Esophagus muscularis mucosa (tissue), 4 donors: Measurements from ENCODE around the gene RRBP1. TPM values are rescaled to one million over a fixed set of nuclear protein-coding genes. Genes with fewer than 3 reads are reported as not detected.

Source experiments
- DNase-seq: peaks from one replicate; pipeline ENCODE4 v3.0.0-alpha.2; 2017; ENCODE audit errors: extremely low spot score
- H3K27ac ChIP-seq, 4 donors: fragments of 200-600 bp; sonication (generic); replicated peaks in 1 of 4; 1 replicate in 3 of 4; 2 replicates in 1 of 4; pipeline ENCODE4 v1.5.1; 2016 to 2019; ENCODE audit warnings: mild to moderate bottlenecking in 1 of 4
- H3K27me3 ChIP-seq, 4 donors: fragments of 200-600 bp; sonication (generic); one replicate each; pipeline versions ENCODE4 v1.5.1 to v1.6.0; 2016 to 2019
- H3K36me3 ChIP-seq, 4 donors: fragments of 200-600 bp; sonication (generic); one replicate each; pipeline ENCODE4 v1.5.1; 2016 to 2019
- H3K4me1 ChIP-seq, 4 donors: fragments of 200-600 bp; sonication (generic); one replicate each; pipeline ENCODE4 v1.5.1; 2016 to 2019
- H3K4me3 ChIP-seq, 4 donors: fragments of 200-600 bp; sonication (generic); 1 replicate in 2 of 4; 2 replicates in 2 of 4; pipeline ENCODE4 v1.5.1; 2016 to 2019; ENCODE audit warnings: mild to moderate bottlenecking in 4 of 4, moderate library complexity in 1 of 4
- H3K9me3 ChIP-seq, 4 donors: fragments of 200-600 bp; sonication (generic); 1 replicate in 3 of 4; 2 replicates in 1 of 4; pipeline ENCODE4 v1.5.1; 2016 to 2019
- CTCF ChIP-seq, 3 experiments: fragments of 200-600 bp in 2 of 3; fragments of 450-650 bp in 1 of 3; sonication (generic) in 2 of 3; IDR thresholded peaks; one replicate each; pipeline ENCODE4 v1.5.1; 2017 to 2019; ENCODE audit warnings: antibody characterized with exemption in 3 of 3, mild to moderate bottlenecking in 2 of 3, moderate library complexity in 1 of 3
- EP300 ChIP-seq: sonication (generic); formaldehyde crosslinking; IDR thresholded peaks from one replicate; pipeline ENCODE4 v1.6.1; 2017; ENCODE audit warnings: antibody characterized with exemption
- POLR2A ChIP-seq: fragments of 450-650 bp; IDR thresholded peaks from one replicate; pipeline ENCODE4 v1.6.1; 2017; ENCODE audit warnings: antibody characterized with exemption, moderate library complexity, mild to moderate bottlenecking, low read depth
- POLR2AphosphoS5 ChIP-seq, 2 donors: sonication (generic); formaldehyde crosslinking; IDR thresholded peaks; one replicate each; pipeline ENCODE4 v1.6.1; 2017; ENCODE audit warnings: antibody characterized with exemption in 2 of 2
- WGBS: methylation state at CpG from one replicate; pipeline ENCODE4 v1.1.5; 2018; 5-methylcytosine and 5-hydroxymethylcytosine counted together
- intact Hi-C: fragments of 100-400 bp; cut with DNase I; formaldehyde crosslinking; loops from one replicate; pipeline ENCODE4 v1.15.1; 2023
- total RNA-seq, 4 donors: library from RNA; depleted of rRNA; stranded (reverse); fragments of >200 nt; gene quantifications; one replicate each; pipeline versions ENCODE4 v1.1.0 to v1.2.1, GENCODE V29; 2016

Gene RRBP1
- total RNA-seq, 4 donors from 2014 or later = 61.5 to 86.6 (median 65.4) TPM

- no peak for TF ChIP-seq CTCF (IDR thresholded peaks at IDR 0.05)
- no peak for TF ChIP-seq POLR2A
- no peak for TF ChIP-seq EP300
- TF ChIP-seq POLR2AphosphoS5 (IDR thresholded peaks at IDR 0.05) = no peak
- no peak overlapping the region for H3K4me3 ChIP-seq
- H3K36me3 ChIP-seq = no peaks in the 10 kb centered on the region
- peaks cover 0 to 44% (median 40%) of the 10 kb centered on the region in 4 donors for H3K4me1 ChIP-seq
- no peak for DNase-seq
- H3K27me3 ChIP-seq = no peaks in the 10 kb centered on the region
- H3K27ac ChIP-seq = no peak overlapping the region
- intact Hi-C loops = no loop called here
- WGBS = 88% methylated on average over 2 of the region's 2 CpGs
- H3K9me3 ChIP-seq = no peaks in the 10 kb centered on the region
Measured at GRCh38 chr20:17690144-17690543, 8.1 kb upstream of the RRBP1 start.

GRCh38 chr20:17688965-17689364, 6.9 kb upstream of the RRBP1 start:
- Histone ChIP-seq H3K27ac (peak overlapping the region in 3 of 4 donors; percentile 17 to 55 (median 25)), H3K4me1 (peaks cover 0 to 41% (median 38%) of the 10 kb centered on the region in 4 donors), H3K36me3 (no peaks in the 10 kb centered on the region), H3K4me3 (no peak overlapping the region), H3K9me3 (no peaks in the 10 kb centered on the region), H3K27me3 (no peaks in the 10 kb centered on the region)
- WGBS = 12% methylated on average over 2 of the region's 2 CpGs
- intact Hi-C loops = loop anchor here (10.0 kb wide), 1 partner anchor 116 kb away; no protein-coding TSS in a partner anchor
- TF ChIP-seq EP300 = no peak
- no peak for TF ChIP-seq CTCF (IDR thresholded peaks at IDR 0.05)
- TF ChIP-seq POLR2AphosphoS5 (IDR thresholded peaks at IDR 0.05) = no peak
- TF ChIP-seq POLR2A = no peak
- DNase-seq = no peak

GRCh38 chr20:17687800-17688199, 5.8 kb upstream of the RRBP1 start:
- intact Hi-C loops = loop anchor here (10.0 kb wide), 1 partner anchor 117 kb away; no protein-coding TSS in a partner anchor
- H3K36me3 ChIP-seq = no peaks in the 10 kb centered on the region
- H3K27ac ChIP-seq = no peak overlapping the region
- no peak for DNase-seq
- no peak for TF ChIP-seq CTCF (IDR thresholded peaks at IDR 0.05)
- TF ChIP-seq EP300 = no peak
- no peak for TF ChIP-seq POLR2A
- TF ChIP-seq POLR2AphosphoS5 (IDR thresholded peaks at IDR 0.05) = no peak
- no peak overlapping the region for H3K4me3 ChIP-seq
- H3K4me1 ChIP-seq = peaks cover 0 to 37% (median 31%) of the 10 kb centered on the region in 4 donors
- 82% methylated on average over 3 of the region's 3 CpGs for WGBS
- H3K27me3 ChIP-seq = no peaks in the 10 kb centered on the region
- H3K9me3 ChIP-seq = no peaks in the 10 kb centered on the region

- intact Hi-C loops = loop anchor here (10.0 kb wide), 1 partner anchor 120 kb away; no protein-coding TSS in a partner anchor
- peaks cover 2 to 30% (median 25%) of the 10 kb centered on the region in 4 donors for H3K4me1 ChIP-seq
- 48% methylated on average over 1 of the region's 1 CpG for WGBS
- no peak overlapping the region for H3K4me3 ChIP-seq
- TF ChIP-seq CTCF (IDR thresholded peaks at IDR 0.05) (no peak), POLR2AphosphoS5 (IDR thresholded peaks at IDR 0.05) (no peak), POLR2A (no peak), EP300 (no peak)
- DNase-seq = no peak
- H3K27ac ChIP-seq = no peak overlapping the region
- no peaks in the 10 kb centered on the region for H3K27me3 ChIP-seq
- no peaks in the 10 kb centered on the region for H3K9me3 ChIP-seq
- no peaks in the 10 kb centered on the region for H3K36me3 ChIP-seq
Measured at GRCh38 chr20:17685168-17685567, 3.1 kb upstream of the RRBP1 start.
